ENCODE data around the gene CAPNS1.

Gene CAPNS1

GRCh38 chr19:36142046-36142445 is 2.2 kb downstream of the CAPNS1 start:
- no peak overlapping the region for H3K27ac ChIP-seq
- TF ChIP-seq, protein P1, sequence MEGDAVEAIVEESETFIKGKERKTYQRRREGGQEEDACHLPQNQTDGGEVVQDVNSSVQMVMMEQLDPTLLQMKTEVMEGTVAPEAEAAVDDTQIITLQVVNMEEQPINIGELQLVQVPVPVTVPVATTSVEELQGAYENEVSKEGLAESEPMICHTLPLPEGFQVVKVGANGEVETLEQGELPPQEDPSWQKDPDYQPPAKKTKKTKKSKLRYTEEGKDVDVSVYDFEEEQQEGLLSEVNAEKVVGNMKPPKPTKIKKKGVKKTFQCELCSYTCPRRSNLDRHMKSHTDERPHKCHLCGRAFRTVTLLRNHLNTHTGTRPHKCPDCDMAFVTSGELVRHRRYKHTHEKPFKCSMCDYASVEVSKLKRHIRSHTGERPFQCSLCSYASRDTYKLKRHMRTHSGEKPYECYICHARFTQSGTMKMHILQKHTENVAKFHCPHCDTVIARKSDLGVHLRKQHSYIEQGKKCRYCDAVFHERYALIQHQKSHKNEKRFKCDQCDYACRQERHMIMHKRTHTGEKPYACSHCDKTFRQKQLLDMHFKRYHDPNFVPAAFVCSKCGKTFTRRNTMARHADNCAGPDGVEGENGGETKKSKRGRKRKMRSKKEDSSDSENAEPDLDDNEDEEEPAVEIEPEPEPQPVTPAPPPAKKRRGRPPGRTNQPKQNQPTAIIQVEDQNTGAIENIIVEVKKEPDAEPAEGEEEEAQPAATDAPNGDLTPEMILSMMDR (conservative IDR thresholded peaks at IDR 0.05) = no peak
- TF ChIP-seq ZFX (IDR thresholded peaks at IDR 0.05) = no peak

DNA sequence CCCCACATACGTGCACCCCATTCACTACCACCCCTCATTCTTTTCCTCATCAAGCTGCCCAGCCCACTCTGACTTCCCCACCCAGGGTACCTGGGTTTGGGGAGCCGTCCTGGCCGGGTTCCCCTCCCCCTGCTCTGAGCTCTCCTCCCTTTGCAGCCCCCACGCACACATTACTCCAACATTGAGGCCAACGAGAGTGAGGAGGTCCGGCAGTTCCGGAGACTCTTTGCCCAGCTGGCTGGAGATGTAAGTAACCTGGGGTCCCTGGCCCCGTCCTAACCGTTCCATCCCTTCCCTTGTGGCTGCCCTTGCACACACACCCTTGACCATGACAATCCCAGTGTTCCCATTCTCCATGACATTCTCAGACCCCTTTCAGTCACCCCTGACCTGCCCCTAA is 2.6 kb downstream of the CAPNS1 start:
- H3K27ac ChIP-seq = no peak overlapping the region
- TF ChIP-seq ZFX (IDR thresholded peaks at IDR 0.05) = no peak
- TF ChIP-seq, protein P1 (conservative IDR thresholded peaks at IDR 0.05) = no peak

DNA sequence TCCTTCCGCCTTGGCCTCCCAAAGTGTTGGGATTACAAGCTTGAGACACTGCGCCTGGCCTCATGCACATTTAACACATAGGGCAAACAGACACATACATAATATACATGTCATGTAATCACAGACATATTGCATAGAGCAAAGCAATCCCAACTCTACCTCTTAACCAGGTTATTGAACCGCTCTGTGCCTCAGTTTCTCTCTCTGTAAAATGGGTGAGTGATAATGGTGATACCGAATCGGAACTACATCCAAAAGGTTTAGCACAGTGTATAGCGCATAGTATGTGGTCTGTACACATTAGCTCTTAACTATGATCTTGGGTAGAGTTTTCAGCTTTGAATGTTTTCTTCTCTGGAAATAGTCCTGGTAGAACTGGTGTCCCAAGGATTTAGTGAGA is 4.8 kb downstream of the CAPNS1 start:
- H3K27ac ChIP-seq = no peak overlapping the region
- TF ChIP-seq, protein P1 (conservative IDR thresholded peaks at IDR 0.05) = no peak
- no peak for TF ChIP-seq ZFX (IDR thresholded peaks at IDR 0.05)

GRCh38 chr19:36149673-36150406 is 10.0 kb downstream of the CAPNS1 start:
- H3K27ac ChIP-seq = no peak overlapping the region
- TF ChIP-seq ZFX (IDR thresholded peaks at IDR 0.05) = no peak
- TF ChIP-seq, protein P1 (conservative IDR thresholded peaks at IDR 0.05) = no peak

DNA sequence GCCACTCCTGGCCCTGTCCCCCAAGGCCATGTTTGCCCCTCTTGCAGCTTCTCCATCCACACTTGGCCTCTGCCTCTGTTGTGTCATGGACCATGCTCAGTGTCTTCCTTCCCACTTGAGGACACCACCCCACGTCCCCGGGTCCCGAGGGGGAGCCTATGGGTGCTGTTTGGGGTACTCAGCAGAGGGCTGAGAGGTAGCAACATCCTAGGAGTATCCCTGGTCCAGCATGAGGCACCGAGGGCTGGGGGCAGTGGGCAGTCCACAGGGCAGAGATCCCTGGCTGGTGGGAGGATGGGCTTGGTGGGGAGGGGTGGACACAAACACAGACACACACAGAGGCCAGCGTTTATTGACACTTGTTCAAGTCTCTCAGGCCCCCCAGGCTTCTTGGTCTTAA is 10.7 kb downstream of the CAPNS1 start:
- TF ChIP-seq, protein P1 (conservative IDR thresholded peaks at IDR 0.05) = no peak
- no peak for TF ChIP-seq ZFX (IDR thresholded peaks at IDR 0.05)
- no peak overlapping the region for H3K27ac ChIP-seq

- TF ChIP-seq, protein P1 (conservative IDR thresholded peaks at IDR 0.05) = no peak
- no peak for TF ChIP-seq ZFX (IDR thresholded peaks at IDR 0.05)
- no peak overlapping the region for H3K27ac ChIP-seq
These were observed 11.5 kb downstream of the CAPNS1 start for GRCh38 chr19:36151144-36152018.

DNA sequence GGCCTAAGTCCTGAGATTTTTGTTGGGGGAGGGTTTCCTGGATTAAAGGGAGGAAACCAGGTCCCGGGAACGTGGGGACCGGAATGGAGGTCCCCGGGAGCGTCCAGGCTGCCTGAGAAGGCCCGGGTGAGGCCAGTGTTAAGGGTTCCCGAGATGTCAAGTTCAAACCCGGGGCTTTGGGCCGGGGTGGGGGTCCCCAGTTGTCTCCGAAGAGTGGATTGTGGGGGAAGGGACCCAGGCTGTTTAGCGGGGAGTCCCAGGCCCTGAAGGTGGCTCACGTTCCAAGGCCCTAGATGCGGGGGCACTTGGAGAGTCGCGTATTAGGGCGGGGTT is 12.1 kb downstream of the CAPNS1 start:
- H3K27ac ChIP-seq = no peak overlapping the region
- TF ChIP-seq, protein P1 (conservative IDR thresholded peaks at IDR 0.05) = no peak
- TF ChIP-seq ZFX (IDR thresholded peaks at IDR 0.05) = no peak

All from C4-2B (cell line).